Retinal pigment epithelial cell (primary cell): ENCODE data around the gene TAS2R31.
A peak's percentile ranks its signal among the peaks of the same experiment; 100 is the strongest.
"Not testable (repeated sequence)": the region's sequence is repeated elsewhere in the genome, so short reads cannot be mapped to it uniquely, and the experiment has no call there.

ENCODE experiments used
- DNase-seq: peaks from one replicate; pipeline ENCODE4 v3.0.0-alpha.2; 2010; ENCODE audit warnings: low read depth
- H3K4me3 ChIP-seq: 2 replicates; pipeline ENCODE4 v1.5.1; 2011; ENCODE audit warnings: mild to moderate bottlenecking, low read length, control low read depth, moderate library complexity
- CTCF ChIP-seq: conservative IDR thresholded peaks from 2 replicates; pipeline ENCODE4 v1.5.1; 2011; ENCODE audit warnings: low read depth, low read length, control low read depth, inconsistent platforms

The TAS2R31 gene

GRCh38 chr12:11059784-11060183 lies 28.6 kb upstream of the TAS2R31 start:
- no peak overlapping the region for H3K4me3 ChIP-seq
- no peak for DNase-seq
- no peak for TF ChIP-seq CTCF

DNA sequence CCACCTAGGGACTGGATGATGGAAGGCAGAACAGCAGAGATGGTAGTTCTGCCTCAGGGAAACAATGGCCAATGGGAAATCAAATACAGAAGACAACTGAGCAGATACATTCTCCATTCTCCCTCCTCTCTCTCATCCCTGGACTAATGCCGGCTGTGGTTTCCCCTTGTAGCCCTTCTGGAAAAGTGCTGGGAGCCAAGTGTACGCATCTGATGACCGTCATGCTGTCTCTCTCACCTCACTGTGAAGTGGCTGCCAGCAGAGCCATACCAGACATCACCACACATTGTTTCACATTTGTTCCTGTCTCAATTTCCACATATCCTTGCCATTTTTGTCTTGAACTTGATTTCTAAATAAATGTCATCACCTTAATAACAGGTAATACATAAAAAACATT lies 27.8 kb upstream of the TAS2R31 start:
- no peak for DNase-seq
- no peak for TF ChIP-seq CTCF
- H3K4me3 ChIP-seq = no peak overlapping the region

DNA sequence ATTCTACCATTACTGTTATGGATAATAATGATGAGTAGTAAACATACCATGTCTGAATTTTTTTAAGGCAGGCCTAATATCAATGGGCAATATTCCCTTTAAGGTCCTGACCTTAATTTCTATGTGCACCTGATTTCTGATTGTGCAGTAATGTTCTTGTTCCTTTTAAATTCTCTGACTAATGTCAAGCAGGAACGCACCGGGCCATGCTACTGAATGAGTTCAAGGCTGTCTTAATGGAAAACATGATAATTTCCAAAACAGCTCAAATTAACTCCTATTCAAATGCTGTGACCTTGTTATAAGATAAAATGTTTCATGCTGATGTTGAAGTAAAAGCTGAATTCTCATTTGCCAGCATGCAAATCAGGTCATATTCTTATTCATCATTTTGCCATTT lies 24.1 kb upstream of the TAS2R31 start:
- no peak overlapping the region for H3K4me3 ChIP-seq
- DNase-seq = no peak
- no peak for TF ChIP-seq CTCF

- not testable (repeated sequence) for H3K4me3 ChIP-seq, DNase-seq
These were observed 18.8 kb upstream of the TAS2R31 start for GRCh38 chr12:11049806-11050531.

- not testable (repeated sequence) for DNase-seq, H3K4me3 ChIP-seq
These were observed 10.2 kb upstream of the TAS2R31 start for GRCh38 chr12:11041366-11041765.

- TF ChIP-seq CTCF = no peak
- no peak for DNase-seq
- no peak overlapping the region for H3K4me3 ChIP-seq
These were observed 9.0 kb upstream of the TAS2R31 start for GRCh38 chr12:11040162-11040561.

- DNase-seq = no peak
- no peak for TF ChIP-seq CTCF
- no peak overlapping the region for H3K4me3 ChIP-seq
These were observed 8.0 kb upstream of the TAS2R31 start for GRCh38 chr12:11039171-11039570.

- not testable (repeated sequence) for DNase-seq, H3K4me3 ChIP-seq
These were observed 2.8 kb upstream of the TAS2R31 start for GRCh38 chr12:11033959-11034358.

- peak; percentile 16 for TF ChIP-seq CTCF
These were observed 5.1 kb downstream of the TAS2R31 start for GRCh38 chr12:11026118-11026517.

More at GRCh38 chr12:11026118-11026517, 5.1 kb downstream of the TAS2R31 start:
- no peak for DNase-seq
- no peak overlapping the region for H3K4me3 ChIP-seq
